PC-9 (cell line): Measurements from ENCODE around the gene RYR2.

Source experiments
- EZH2 ChIP-seq: fragments of 200-600 bp; sonication (generic); IDR thresholded peaks from 2 replicates; pipeline ENCODE4 v1.8.0; 2017; ENCODE audit warnings: antibody characterized with exemption, low read depth
- TF ChIP-seq, protein P1 (sequence below): fragments of 200-600 bp; sonication (generic); conservative IDR thresholded peaks from 2 replicates; pipeline ENCODE4 v1.6.1; 2017; ENCODE audit warnings: mixed run types, antibody characterized with exemption, mild to moderate bottlenecking, moderate library complexity

DNA sequence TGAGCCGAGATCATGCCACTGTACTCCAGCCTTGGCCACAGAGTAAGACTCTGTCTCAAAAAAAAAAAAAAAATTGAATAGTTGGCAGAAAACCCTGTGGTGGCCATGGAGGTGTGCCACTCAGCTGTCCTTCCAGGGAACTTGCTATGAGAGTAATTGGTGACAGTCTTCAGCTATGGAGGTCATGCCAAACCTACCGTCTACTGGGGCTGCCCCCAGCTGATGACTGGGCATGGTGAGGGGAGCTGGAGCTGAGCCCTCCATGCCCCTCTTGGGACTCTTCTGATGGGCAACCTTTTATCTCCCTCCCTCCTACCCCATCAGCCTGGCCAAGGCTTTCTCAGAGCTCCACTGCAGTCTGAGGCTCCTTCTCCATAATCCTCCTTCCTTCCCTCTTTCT lies 84.2 kb downstream of the RYR2 start:
- TF ChIP-seq, protein P1, sequence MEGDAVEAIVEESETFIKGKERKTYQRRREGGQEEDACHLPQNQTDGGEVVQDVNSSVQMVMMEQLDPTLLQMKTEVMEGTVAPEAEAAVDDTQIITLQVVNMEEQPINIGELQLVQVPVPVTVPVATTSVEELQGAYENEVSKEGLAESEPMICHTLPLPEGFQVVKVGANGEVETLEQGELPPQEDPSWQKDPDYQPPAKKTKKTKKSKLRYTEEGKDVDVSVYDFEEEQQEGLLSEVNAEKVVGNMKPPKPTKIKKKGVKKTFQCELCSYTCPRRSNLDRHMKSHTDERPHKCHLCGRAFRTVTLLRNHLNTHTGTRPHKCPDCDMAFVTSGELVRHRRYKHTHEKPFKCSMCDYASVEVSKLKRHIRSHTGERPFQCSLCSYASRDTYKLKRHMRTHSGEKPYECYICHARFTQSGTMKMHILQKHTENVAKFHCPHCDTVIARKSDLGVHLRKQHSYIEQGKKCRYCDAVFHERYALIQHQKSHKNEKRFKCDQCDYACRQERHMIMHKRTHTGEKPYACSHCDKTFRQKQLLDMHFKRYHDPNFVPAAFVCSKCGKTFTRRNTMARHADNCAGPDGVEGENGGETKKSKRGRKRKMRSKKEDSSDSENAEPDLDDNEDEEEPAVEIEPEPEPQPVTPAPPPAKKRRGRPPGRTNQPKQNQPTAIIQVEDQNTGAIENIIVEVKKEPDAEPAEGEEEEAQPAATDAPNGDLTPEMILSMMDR, result no peak
- TF ChIP-seq EZH2, result no peak
